Brain microvascular endothelial cell (primary cell): ENCODE measurements around the gene TM4SF1.

Source experiments
- DNase-seq: peaks from one replicate; pipeline ENCODE4 v3.0.0-alpha.2; 2020
- H3K27ac ChIP-seq: fragments of 250-450 bp; sonication (Bioruptor Pico); 2 replicates; pipeline ENCODE4 v1.5.1; 2020; ENCODE audit warnings: mild to moderate bottlenecking, moderate library complexity
- H3K27me3 ChIP-seq: fragments of 250-450 bp; sonication (Bioruptor Pico); replicated peaks from 2 replicates; pipeline ENCODE4 v1.5.1; 2020; ENCODE audit warnings: mild to moderate bottlenecking
- H3K36me3 ChIP-seq: fragments of 250-450 bp; sonication (Bioruptor Pico); replicated peaks from 2 replicates; pipeline ENCODE4 v1.5.1; 2020; ENCODE audit warnings: mild to moderate bottlenecking
- H3K4me3 ChIP-seq: 2 replicates; pipeline ENCODE4 v1.5.1; 2011; ENCODE audit warnings: low read depth, mild to moderate bottlenecking, control low read depth, low read length, moderate library complexity
- in situ Hi-C: cut with HindIII; loops from 2 replicates; pipeline ENCODE4 v1.10.0; 2017; ENCODE audit warnings: low sequenced_read_pairs, low pct_ligation_motif_present
- TF ChIP-seq, protein P1 (sequence below): IDR thresholded peaks from 2 replicates; pipeline ENCODE4 v1.5.1; 2011; ENCODE audit warnings: low read depth, mild to moderate bottlenecking, moderate library complexity, low read length, control low read depth, inconsistent platforms; ENCODE audit errors: missing control alignments

Gene TM4SF1

GRCh38 chr3:149377408-149378364 lies at the start of gene TM4SF1:
TSS of gene TM4SF1 (minus strand) at chr3:149377649. CDS start at chr3:149377547, 102 bp downstream.
- H3K27me3 ChIP-seq = no peaks in the 10 kb centered on the region
- in situ Hi-C loops = no loop called here
- peaks cover 23% of the 10 kb centered on the region for H3K36me3 ChIP-seq
- peak within 1 kb of the TSS; percentile 86 for H3K27ac ChIP-seq
- peak; percentile 97 for DNase-seq
- H3K4me3 ChIP-seq = peak within 1 kb of the TSS; percentile 77
- TF ChIP-seq, protein P1, sequence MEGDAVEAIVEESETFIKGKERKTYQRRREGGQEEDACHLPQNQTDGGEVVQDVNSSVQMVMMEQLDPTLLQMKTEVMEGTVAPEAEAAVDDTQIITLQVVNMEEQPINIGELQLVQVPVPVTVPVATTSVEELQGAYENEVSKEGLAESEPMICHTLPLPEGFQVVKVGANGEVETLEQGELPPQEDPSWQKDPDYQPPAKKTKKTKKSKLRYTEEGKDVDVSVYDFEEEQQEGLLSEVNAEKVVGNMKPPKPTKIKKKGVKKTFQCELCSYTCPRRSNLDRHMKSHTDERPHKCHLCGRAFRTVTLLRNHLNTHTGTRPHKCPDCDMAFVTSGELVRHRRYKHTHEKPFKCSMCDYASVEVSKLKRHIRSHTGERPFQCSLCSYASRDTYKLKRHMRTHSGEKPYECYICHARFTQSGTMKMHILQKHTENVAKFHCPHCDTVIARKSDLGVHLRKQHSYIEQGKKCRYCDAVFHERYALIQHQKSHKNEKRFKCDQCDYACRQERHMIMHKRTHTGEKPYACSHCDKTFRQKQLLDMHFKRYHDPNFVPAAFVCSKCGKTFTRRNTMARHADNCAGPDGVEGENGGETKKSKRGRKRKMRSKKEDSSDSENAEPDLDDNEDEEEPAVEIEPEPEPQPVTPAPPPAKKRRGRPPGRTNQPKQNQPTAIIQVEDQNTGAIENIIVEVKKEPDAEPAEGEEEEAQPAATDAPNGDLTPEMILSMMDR = peak; percentile 28

DNA sequence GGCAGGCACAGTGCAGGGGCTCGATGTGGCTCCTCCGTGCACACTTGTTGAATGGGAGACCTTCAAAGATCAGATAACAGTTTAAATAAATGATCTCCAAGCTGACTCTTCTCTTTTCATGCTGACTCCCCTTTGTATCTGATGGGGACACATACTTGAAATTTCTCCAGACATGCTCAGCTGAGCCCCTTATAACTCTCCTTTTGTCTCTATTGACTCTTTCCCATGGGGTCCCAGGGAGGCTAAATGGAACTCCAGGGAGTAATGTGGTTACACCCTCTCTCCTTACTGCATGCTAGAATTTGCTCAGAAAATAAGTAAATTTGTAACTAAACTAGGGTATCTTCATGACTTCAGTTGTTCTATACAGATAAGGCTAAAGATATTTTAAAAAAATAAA lies 48.9 kb upstream of the TM4SF1 start:
- in situ Hi-C loops = no loop called here
- no peak for DNase-seq
- H3K27me3 ChIP-seq = no peaks in the 10 kb centered on the region
- no peaks in the 10 kb centered on the region for H3K36me3 ChIP-seq
- no peak overlapping the region for H3K4me3 ChIP-seq
- TF ChIP-seq, protein P1 = no peak
- H3K27ac ChIP-seq = no peak overlapping the region

GRCh38 chr3:149424918-149425317 lies 47.5 kb upstream of the TM4SF1 start:
- in situ Hi-C loops = no loop called here
- Histone ChIP-seq H3K27me3 (no peaks in the 10 kb centered on the region), H3K27ac (no peak overlapping the region), H3K36me3 (no peaks in the 10 kb centered on the region), H3K4me3 (no peak overlapping the region)
- TF ChIP-seq, protein P1 = no peak
- no peak for DNase-seq

DNA sequence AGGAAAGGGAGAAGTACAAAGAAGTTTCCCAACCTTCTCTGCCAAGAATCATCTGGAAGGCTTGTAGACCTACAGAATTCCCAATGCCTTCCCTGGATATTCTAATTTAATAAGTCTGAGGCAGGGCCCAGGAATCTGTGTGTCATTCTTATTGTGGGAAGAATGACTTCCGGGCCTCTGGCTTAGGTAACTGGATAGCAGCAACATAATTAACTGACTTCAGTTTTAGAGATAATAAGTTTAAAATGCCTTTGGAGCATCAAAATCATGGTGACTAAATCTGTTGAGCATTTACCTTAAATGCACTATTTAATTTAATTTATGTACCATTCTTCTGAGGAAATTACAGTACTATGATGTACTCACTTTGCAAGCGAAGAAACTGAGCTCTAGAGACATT lies 44.3 kb upstream of the TM4SF1 start:
- TF ChIP-seq, protein P1 = no peak
- Histone ChIP-seq H3K4me3 (no peak overlapping the region), H3K27me3 (no peaks in the 10 kb centered on the region), H3K27ac (no peak overlapping the region), H3K36me3 (no peaks in the 10 kb centered on the region)
- DNase-seq = no peak
- in situ Hi-C loops = no loop called here

DNA sequence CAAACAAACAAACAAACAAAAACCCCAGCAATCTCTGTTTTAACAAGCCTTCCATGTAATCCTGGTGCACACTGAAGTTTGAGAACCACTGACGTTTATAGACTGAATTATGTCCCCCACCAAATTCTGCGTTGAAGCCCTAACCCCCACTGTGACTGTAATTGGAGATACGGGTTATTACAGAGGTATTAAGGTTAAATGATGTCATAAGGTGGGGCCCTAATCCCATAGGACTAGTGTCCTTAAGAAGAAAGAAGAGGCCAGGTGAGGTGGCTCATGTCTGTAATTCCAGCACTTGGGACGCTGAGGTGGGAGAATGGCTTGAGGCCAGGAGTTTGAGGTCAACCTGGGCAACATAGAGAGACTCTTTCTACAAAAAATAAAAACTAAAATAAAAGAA lies 42.4 kb upstream of the TM4SF1 start:
- Histone ChIP-seq H3K27me3 (no peaks in the 10 kb centered on the region), H3K27ac (no peak overlapping the region), H3K4me3 (no peak overlapping the region), H3K36me3 (no peaks in the 10 kb centered on the region)
- in situ Hi-C loops = no loop called here
- TF ChIP-seq, protein P1 = no peak
- DNase-seq = no peak
